DMS 273 treated with DMSO at 0.1 percent for 48 hours (cell line): ENCODE measurements around the gene NUDT13.
"Not testable (repeated sequence)": the region's sequence is repeated elsewhere in the genome, so short reads cannot be mapped to it uniquely, and the experiment has no call there.

Source experiments
- DNase-seq: peaks from one replicate; lab custom pipeline; 2025; lab: John Stamatoyannopoulos, UW

Gene NUDT13

GRCh38 chr10:73099141-73099540 is 11.1 kb upstream of the NUDT13 start:
- no peak for DNase-seq

- DNase-seq: no peak
These were observed 4.0 kb upstream of the NUDT13 start for GRCh38 chr10:73106301-73106700.

- not testable (repeated sequence) for DNase-seq
These were observed 1.0 kb upstream of the NUDT13 start for GRCh38 chr10:73109248-73109652.

GRCh38 chr10:73112032-73112431 is 1.8 kb downstream of the NUDT13 start:
- DNase-seq: not testable (repeated sequence)

GRCh38 chr10:73113551-73113950 is 3.3 kb downstream of the NUDT13 start:
- no peak for DNase-seq

GRCh38 chr10:73116017-73116416 is 5.8 kb downstream of the NUDT13 start:
- DNase-seq: no peak

- DNase-seq: no peak
These were observed 7.9 kb downstream of the NUDT13 start for GRCh38 chr10:73117976-73118743.

GRCh38 chr10:73119457-73119856 is 9.2 kb downstream of the NUDT13 start:
- DNase-seq: no peak

GRCh38 chr10:73119952-73120351 is 9.7 kb downstream of the NUDT13 start:
- no peak for DNase-seq

- no peak for DNase-seq
These were observed 16.1 kb downstream of the NUDT13 start for GRCh38 chr10:73126343-73126742.

- DNase-seq: no peak
These were observed 21.0 kb downstream of the NUDT13 start for GRCh38 chr10:73131301-73131700.

- no peak for DNase-seq
These were observed 21.8 kb downstream of the NUDT13 start for GRCh38 chr10:73131913-73132686.

GRCh38 chr10:73134727-73135126 is 24.5 kb downstream of the NUDT13 start:
- no peak for DNase-seq

GRCh38 chr10:73136627-73137026 is 26.4 kb downstream of the NUDT13 start:
- DNase-seq: no peak

GRCh38 chr10:73139251-73139650 is 29.0 kb downstream of the NUDT13 start:
- no peak for DNase-seq

GRCh38 chr10:73141603-73142002 is 31.3 kb downstream of the NUDT13 start:
- no peak for DNase-seq

- DNase-seq: not testable (repeated sequence)
These were observed 40.6 kb downstream of the NUDT13 start for GRCh38 chr10:73150633-73151413.

GRCh38 chr10:73152009-73152408 is 41.8 kb downstream of the NUDT13 start:
- DNase-seq: no peak

GRCh38 chr10:73156054-73156453 is 45.8 kb downstream of the NUDT13 start:
- DNase-seq: no peak

GRCh38 chr10:73159038-73159648 is 48.9 kb downstream of the NUDT13 start:
- no peak for DNase-seq

- DNase-seq: no peak
These were observed 50.8 kb downstream of the NUDT13 start for GRCh38 chr10:73161079-73161478.

- DNase-seq: no peak
These were observed 51.4 kb downstream of the NUDT13 start for GRCh38 chr10:73161662-73162061.
